ENCODE measurements around the gene TCF4. TPM values are rescaled to one million over a fixed set of nuclear protein-coding genes. Genes with fewer than 3 reads are reported as not detected.

Gene TCF4
- total RNA-seq, 1 experiment from 2014 or later: 0.42 TPM

DNA sequence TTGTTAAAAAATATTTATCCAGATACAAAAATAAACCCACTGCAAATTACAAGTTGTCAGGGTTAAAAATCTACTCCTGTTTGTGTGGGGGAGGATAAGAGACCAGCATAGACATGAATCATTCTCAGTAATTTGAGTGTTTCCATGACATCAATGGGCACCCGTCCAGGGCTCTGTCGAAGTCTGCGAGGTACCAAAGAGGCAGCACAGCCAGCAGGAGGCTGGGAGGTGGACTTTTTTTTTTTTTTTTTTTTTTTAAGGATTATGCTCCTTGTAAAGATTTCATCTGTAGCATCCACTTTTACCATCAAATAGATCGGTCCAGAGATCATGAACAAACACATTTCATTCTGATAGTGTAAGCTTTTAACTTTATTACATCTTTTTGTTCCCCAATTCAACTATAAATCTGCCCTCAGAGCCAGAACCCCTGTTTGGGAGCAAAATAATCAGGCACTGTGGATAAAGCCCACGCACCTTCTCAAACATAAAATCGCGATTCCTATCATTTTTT, 182.0 kb downstream of the TCF4 start (continued):
- TF ChIP-seq POLR2A (IDR thresholded peaks at IDR 0.05; ENCODE audit: borderline replicate concordance, extremely low read depth, insufficient read depth, insufficient read length) (no peak), JUND (IDR thresholded peaks at IDR 0.05) (no peak), EZH2 (IDR thresholded peaks at IDR 0.05) (no peak), SP1 (IDR thresholded peaks at IDR 0.05; ENCODE audit: low read depth) (no peak)
- TF ChIP-seq, protein P1, sequence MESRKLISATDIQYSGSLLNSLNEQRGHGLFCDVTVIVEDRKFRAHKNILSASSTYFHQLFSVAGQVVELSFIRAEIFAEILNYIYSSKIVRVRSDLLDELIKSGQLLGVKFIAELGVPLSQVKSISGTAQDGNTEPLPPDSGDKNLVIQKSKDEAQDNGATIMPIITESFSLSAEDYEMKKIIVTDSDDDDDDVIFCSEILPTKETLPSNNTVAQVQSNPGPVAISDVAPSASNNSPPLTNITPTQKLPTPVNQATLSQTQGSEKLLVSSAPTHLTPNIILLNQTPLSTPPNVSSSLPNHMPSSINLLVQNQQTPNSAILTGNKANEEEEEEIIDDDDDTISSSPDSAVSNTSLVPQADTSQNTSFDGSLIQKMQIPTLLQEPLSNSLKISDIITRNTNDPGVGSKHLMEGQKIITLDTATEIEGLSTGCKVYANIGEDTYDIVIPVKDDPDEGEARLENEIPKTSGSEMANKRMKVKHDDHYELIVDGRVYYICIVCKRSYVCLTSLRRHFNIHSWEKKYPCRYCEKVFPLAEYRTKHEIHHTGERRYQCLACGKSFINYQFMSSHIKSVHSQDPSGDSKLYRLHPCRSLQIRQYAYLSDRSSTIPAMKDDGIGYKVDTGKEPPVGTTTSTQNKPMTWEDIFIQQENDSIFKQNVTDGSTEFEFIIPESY (IDR thresholded peaks at IDR 0.05; ENCODE audit: extremely low read depth, insufficient replicate concordance, low read length): no peak

DNA sequence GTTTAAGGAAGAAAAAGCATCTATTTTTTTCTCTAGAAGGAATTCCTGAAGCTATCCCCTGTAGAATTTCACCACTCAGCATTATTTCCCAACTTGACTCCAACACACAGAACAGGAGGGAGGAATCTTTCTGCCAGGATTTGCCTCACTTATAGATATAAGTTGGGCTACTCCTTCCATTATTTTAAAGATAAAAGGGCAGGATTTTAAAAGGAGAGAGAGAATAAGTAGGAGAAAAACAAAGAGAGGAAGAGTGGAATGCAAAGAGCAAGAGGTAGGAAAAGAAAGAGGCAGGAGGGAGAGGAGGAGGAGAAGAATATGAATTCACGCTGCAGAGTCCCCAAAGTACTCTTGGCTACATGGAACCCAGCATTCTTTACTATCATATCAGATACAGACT, 182.5 kb downstream of the TCF4 start:
- H4K20me1 ChIP-seq (ENCODE audit: insufficient read depth): no peaks in the 10 kb centered on the region
- H3K9me2 ChIP-seq (ENCODE audit: insufficient read depth): no peaks in the 10 kb centered on the region
- no peaks in the 10 kb centered on the region for H3K36me3 ChIP-seq (ENCODE audit: control insufficient read depth in 1 of 2, insufficient read depth in 2 of 2, low read length in 2 of 2)
- H3K4me1 ChIP-seq (ENCODE audit: control insufficient read depth in 1 of 2, insufficient read depth in 2 of 2, low read length in 2 of 2): no peaks in the 10 kb centered on the region
- no peak overlapping the region for H3K4me3 ChIP-seq (replicated peaks in 1 of 2; ENCODE audit: low read depth in 1 of 2, low read length in 2 of 2)
- ChIA-PET RAD21 (ENCODE audit: low non-redundant PET in 1 of 2, low total read pairs in 2 of 2, uncharacterized antibody in 2 of 2, unreplicated experiment in 2 of 2) (no interaction called here), POLR2A (no interaction called here), CTCF (no interaction called here)
- no peaks in the 10 kb centered on the region; a peak in 1 of 4 replicates for H3K9me3 ChIP-seq (ENCODE audit: control insufficient read depth in 1 of 2, insufficient read depth in 1 of 2, low read depth in 1 of 2, low read length in 2 of 2)
- H3K4me2 ChIP-seq (ENCODE audit: low read length): no peak overlapping the region
- H3K79me2 ChIP-seq (ENCODE audit: insufficient read depth, low read length): no peaks in the 10 kb centered on the region
- TF ChIP-seq TCF7L2 (IDR thresholded peaks at IDR 0.05; ENCODE audit: borderline replicate concordance, extremely low read depth, insufficient read depth, insufficient read length): no peak
- TF ChIP-seq POLR2AphosphoS5 (IDR thresholded peaks at IDR 0.05; ENCODE audit: low read depth, low read length): no peak
- TF ChIP-seq SRF (IDR thresholded peaks at IDR 0.05; ENCODE audit: low read depth): no peak
- TF ChIP-seq FOSL1 (IDR thresholded peaks at IDR 0.05; ENCODE audit: low read depth): no peak
- no peak for TF ChIP-seq POLR2A (IDR thresholded peaks at IDR 0.05; ENCODE audit: borderline replicate concordance, extremely low read depth, insufficient read depth, insufficient read length)
- TF ChIP-seq, protein P2, sequence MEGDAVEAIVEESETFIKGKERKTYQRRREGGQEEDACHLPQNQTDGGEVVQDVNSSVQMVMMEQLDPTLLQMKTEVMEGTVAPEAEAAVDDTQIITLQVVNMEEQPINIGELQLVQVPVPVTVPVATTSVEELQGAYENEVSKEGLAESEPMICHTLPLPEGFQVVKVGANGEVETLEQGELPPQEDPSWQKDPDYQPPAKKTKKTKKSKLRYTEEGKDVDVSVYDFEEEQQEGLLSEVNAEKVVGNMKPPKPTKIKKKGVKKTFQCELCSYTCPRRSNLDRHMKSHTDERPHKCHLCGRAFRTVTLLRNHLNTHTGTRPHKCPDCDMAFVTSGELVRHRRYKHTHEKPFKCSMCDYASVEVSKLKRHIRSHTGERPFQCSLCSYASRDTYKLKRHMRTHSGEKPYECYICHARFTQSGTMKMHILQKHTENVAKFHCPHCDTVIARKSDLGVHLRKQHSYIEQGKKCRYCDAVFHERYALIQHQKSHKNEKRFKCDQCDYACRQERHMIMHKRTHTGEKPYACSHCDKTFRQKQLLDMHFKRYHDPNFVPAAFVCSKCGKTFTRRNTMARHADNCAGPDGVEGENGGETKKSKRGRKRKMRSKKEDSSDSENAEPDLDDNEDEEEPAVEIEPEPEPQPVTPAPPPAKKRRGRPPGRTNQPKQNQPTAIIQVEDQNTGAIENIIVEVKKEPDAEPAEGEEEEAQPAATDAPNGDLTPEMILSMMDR (IDR thresholded peaks at IDR 0.05 in 2 of 3, conservative IDR thresholded peaks at IDR 0.05 in 1 of 3; ENCODE audit: borderline replicate concordance in 1 of 3, insufficient read depth in 1 of 3, low read depth in 2 of 3, low read length in 2 of 3): no peak
- TF ChIP-seq EGR1 (IDR thresholded peaks at IDR 0.05; ENCODE audit: low read depth): no peak
- TF ChIP-seq, protein P3, sequence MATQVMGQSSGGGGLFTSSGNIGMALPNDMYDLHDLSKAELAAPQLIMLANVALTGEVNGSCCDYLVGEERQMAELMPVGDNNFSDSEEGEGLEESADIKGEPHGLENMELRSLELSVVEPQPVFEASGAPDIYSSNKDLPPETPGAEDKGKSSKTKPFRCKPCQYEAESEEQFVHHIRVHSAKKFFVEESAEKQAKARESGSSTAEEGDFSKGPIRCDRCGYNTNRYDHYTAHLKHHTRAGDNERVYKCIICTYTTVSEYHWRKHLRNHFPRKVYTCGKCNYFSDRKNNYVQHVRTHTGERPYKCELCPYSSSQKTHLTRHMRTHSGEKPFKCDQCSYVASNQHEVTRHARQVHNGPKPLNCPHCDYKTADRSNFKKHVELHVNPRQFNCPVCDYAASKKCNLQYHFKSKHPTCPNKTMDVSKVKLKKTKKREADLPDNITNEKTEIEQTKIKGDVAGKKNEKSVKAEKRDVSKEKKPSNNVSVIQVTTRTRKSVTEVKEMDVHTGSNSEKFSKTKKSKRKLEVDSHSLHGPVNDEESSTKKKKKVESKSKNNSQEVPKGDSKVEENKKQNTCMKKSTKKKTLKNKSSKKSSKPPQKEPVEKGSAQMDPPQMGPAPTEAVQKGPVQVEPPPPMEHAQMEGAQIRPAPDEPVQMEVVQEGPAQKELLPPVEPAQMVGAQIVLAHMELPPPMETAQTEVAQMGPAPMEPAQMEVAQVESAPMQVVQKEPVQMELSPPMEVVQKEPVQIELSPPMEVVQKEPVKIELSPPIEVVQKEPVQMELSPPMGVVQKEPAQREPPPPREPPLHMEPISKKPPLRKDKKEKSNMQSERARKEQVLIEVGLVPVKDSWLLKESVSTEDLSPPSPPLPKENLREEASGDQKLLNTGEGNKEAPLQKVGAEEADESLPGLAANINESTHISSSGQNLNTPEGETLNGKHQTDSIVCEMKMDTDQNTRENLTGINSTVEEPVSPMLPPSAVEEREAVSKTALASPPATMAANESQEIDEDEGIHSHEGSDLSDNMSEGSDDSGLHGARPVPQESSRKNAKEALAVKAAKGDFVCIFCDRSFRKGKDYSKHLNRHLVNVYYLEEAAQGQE (IDR thresholded peaks at IDR 0.05; ENCODE audit: low read depth): no peak
- TF ChIP-seq EZH2 (IDR thresholded peaks at IDR 0.05): no peak
- TF ChIP-seq, protein P1 (IDR thresholded peaks at IDR 0.05; ENCODE audit: extremely low read depth, insufficient replicate concordance, low read length): no peak
- TF ChIP-seq ELF1 (IDR thresholded peaks at IDR 0.05; ENCODE audit: borderline replicate concordance, low read depth): no peak
- TF ChIP-seq SP1 (IDR thresholded peaks at IDR 0.05; ENCODE audit: low read depth): no peak
- ATAC-seq (no peak), DNase-seq (ENCODE audit: low read depth, low spot score) (no peak)
- no peak overlapping the region for H3K9ac ChIP-seq (ENCODE audit: low read length)
- no TSS peak for BruUV-seq (replicated peaks)
- intact Hi-C loops (cut with micrococcal nuclease): no loop called here
- no peak overlapping the region for H2AFZ ChIP-seq (ENCODE audit: low read depth, low read length, poor library complexity, severe bottlenecking)
- H3K27ac ChIP-seq (ENCODE audit: low read depth, low read length): no peak overlapping the region
- H3K27me3 ChIP-seq (ENCODE audit: insufficient read depth, low read length): no peaks in the 10 kb centered on the region
